Naive thymus-derived CD4-positive, alpha-beta T cell (primary cell): Measurements from ENCODE around the gene TTLL1. TPM values are rescaled to one million over a fixed set of nuclear protein-coding genes. Genes with fewer than 3 reads are reported as not detected.
"Not testable (repeated sequence)": the region's sequence is repeated elsewhere in the genome, so short reads cannot be mapped to it uniquely, and the experiment has no call there.

Experiments used
- ATAC-seq: fragments of 150-1000 bp; cut with Tn5 transposase; 2 replicates; pipeline ENCODE4 v1.10.0; 2021; ENCODE audit warnings: mild to moderate bottlenecking, moderate library complexity
- CTCF ChIA-PET: fragments of 350-600 bp; sonication (Branson Sonifier 250); formaldehyde crosslinking; loops from one replicate; lab custom pipeline; 2021; ENCODE audit warnings: antibody characterized with exemption; lab: Charles Lee
- POLR2A ChIA-PET: fragments of 350-600 bp; sonication (Branson Sonifier 250); formaldehyde crosslinking; loops from one replicate; lab custom pipeline; 2021; ENCODE audit warnings: antibody characterized with exemption, inconsistent platforms; lab: Charles Lee
- DNase-seq, 9 donors: peaks; one replicate each; pipeline versions ENCODE4 v3.0.0 to v3.0.0-alpha.2; 2020 to 2022; ENCODE audit warnings: mixed read lengths in 1 of 9
- H3K27ac ChIP-seq: one replicate; pipeline ENCODE4 v1.7.0; 2013; ENCODE audit warnings: mild to moderate bottlenecking, low read depth, low read length, moderate library complexity
- H3K27me3 ChIP-seq, 2 donors: one replicate each; pipeline ENCODE4 v1.7.0; 2013; ENCODE audit warnings: low read length in 2 of 2, mild to moderate bottlenecking in 2 of 2, moderate library complexity in 2 of 2; ENCODE audit not compliant: control insufficient read depth in 2 of 2, insufficient read depth in 2 of 2
- H3K36me3 ChIP-seq, 3 experiments: 1 replicate in 2 of 3; 2 replicates in 1 of 3; pipeline ENCODE4 v1.7.0; 2013; ENCODE audit warnings: low read length in 3 of 3, mild to moderate bottlenecking in 3 of 3, moderate library complexity in 1 of 3; ENCODE audit not compliant: insufficient read depth in 3 of 3, control insufficient read depth in 2 of 3
- H3K4me1 ChIP-seq, 2 donors: one replicate each; pipeline ENCODE4 v1.7.0; 2013; ENCODE audit warnings: low read length in 2 of 2, mild to moderate bottlenecking in 2 of 2, moderate library complexity in 1 of 2; ENCODE audit not compliant: control insufficient read depth in 2 of 2, insufficient read depth in 2 of 2
- H3K4me3 ChIP-seq: 2 replicates; pipeline ENCODE4 v1.7.0; 2013; ENCODE audit warnings: mild to moderate bottlenecking, low read length
- H3K9me3 ChIP-seq, 3 experiments: 1 replicate in 2 of 3; 2 replicates in 1 of 3; pipeline ENCODE4 v1.7.0; 2013; ENCODE audit warnings: low read length in 3 of 3; ENCODE audit not compliant: control insufficient read depth in 2 of 3
- H3K27ac Mint-ChIP-seq, 9 donors: one replicate each; pipeline ENCODE4 v1.8.0; 2020 to 2022; ENCODE audit warnings: mixed read lengths in 9 of 9, mild to moderate bottlenecking in 8 of 9, moderate library complexity in 5 of 9, inconsistent platforms in 2 of 9
- H3K27me3 Mint-ChIP-seq, 5 donors: one replicate each; pipeline ENCODE4 v1.8.0; 2021 to 2022; ENCODE audit warnings: mixed read lengths in 5 of 5, mild to moderate bottlenecking in 1 of 5
- H3K36me3 Mint-ChIP-seq, 5 donors: one replicate each; pipeline ENCODE4 v1.8.0; 2020 to 2022; ENCODE audit warnings: mixed read lengths in 5 of 5, mild to moderate bottlenecking in 3 of 5, inconsistent platforms in 1 of 5
- H3K4me1 Mint-ChIP-seq, 7 donors: one replicate each; pipeline ENCODE4 v1.8.0; 2020 to 2022; ENCODE audit warnings: mixed read lengths in 7 of 7, mild to moderate bottlenecking in 3 of 7, inconsistent platforms in 1 of 7
- H3K4me3 Mint-ChIP-seq, 10 donors: one replicate each; pipeline ENCODE4 v1.8.0; 2020 to 2022; ENCODE audit warnings: mild to moderate bottlenecking in 10 of 10, mixed read lengths in 10 of 10, moderate library complexity in 6 of 10, inconsistent platforms in 2 of 10
- H3K9me3 Mint-ChIP-seq, 11 donors: one replicate each; pipeline ENCODE4 v1.8.0; 2020 to 2022; ENCODE audit warnings: mixed read lengths in 11 of 11, mild to moderate bottlenecking in 4 of 11, inconsistent platforms in 1 of 11, moderate library complexity in 1 of 11
- intact Hi-C, 2 donors: fragments of 100-400 bp; cut with micrococcal nuclease; formaldehyde crosslinking; loops; one replicate each; pipeline ENCODE4 v1.15.1; 2023
- polyA plus RNA-seq, 2 donors: library from polyadenylated mRNA; unstranded; fragments of 300-500 nt; fragmentation: Illumina TruSeq; gene quantifications; one replicate each; pipeline ENCODE4 v1.2.3, GENCODE V29; 2021
- total RNA-seq, 6 experiments: library from RNA in 5 of 6; stranded (reverse) in 5 of 6; gene quantifications; 1 replicate in 5 of 6; 2 replicates in 1 of 6; pipeline ENCODE4 v1.2.3 and lab custom pipeline; 2021 to 2026

TTLL1 gene
- total and polyA plus RNA-seq, 7 experiments from 2014 or later = 4.6 to 16.1 (median 7.7) TPM

DNA sequence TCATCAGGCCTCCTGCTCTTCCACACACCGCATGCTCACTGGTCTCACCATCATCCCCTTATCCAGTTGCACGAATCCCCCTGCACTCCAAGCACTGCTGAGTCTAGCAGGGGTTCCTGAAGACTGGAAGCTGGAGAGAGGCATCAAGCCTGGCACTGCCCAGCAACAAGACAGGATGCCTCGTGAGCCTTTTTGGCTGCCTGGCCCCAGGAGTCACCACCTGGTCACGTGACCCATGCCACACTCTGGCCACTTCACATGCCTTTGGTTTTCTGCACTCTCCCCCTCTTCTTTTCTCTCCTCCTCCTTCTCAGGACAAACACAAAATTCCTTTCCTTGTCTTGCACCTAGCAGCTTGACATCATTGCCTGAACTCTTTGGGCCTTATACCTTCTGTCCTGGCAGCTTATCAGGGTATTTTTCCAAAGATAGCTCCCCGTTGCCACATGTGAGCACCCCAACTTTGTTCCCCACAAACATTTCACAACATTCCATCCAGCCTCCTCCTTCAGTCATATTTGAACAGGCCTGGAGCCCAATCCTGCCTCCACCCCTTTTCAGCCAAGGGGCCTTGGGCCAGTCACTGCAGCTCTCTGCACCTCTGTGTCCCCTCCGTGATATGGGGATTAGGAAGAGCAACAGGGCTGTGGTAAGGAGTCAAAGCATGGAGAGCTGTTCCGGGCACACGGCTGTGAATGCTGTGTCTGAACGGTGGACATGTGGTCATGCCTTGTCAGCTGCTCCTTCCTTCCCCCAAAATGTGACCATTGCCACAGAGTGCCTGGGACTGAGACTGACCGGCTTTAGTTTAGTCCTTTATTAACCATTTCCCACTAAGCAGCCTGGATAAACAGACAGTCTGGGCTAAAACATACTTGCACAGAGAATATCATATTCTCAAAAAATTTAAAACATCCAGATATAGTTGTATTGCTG lies 71.4 kb downstream of the TTLL1 start:
- H3K4me1 ChIP-seq = peaks cover 9 to 17% of the 10 kb centered on the region in 2 donors
- H3K36me3 ChIP-seq = peaks cover 0 to 4% (median 0%) of the 10 kb centered on the region in 3 experiments
- Mint-ChIP-seq H3K36me3 (no peaks in the 10 kb centered on the region), H3K4me3 (peak overlapping the region in 6 of 10 donors; percentile 7 to 63 (median 34)), H3K4me1 (peaks cover 18 to 34% (median 25%) of the 10 kb centered on the region in 7 donors), H3K9me3 (peaks cover 0 to 6% (median 0%) of the 10 kb centered on the region in 11 donors), H3K27me3 (peaks cover 0 to 5% (median 0%) of the 10 kb centered on the region in 5 donors), H3K27ac (peak overlapping the region in 5 of 9 donors; percentile 9 to 81 (median 50))
- ChIA-PET CTCF (no interaction called here), POLR2A (no interaction called here)
- ATAC-seq (no peak), DNase-seq (no peak)
- H3K4me3 ChIP-seq = no peak overlapping the region
- intact Hi-C loops = loop anchor here in 1 of 2 donors (5.0 to 10.0 kb wide), 2 partner anchors 55 to 1633 kb away; partner anchors contain the start of gene TEF
- no peak overlapping the region for H3K27ac ChIP-seq
- no peaks in the 10 kb centered on the region for H3K27me3 ChIP-seq
- no peaks in the 10 kb centered on the region for H3K9me3 ChIP-seq

DNA sequence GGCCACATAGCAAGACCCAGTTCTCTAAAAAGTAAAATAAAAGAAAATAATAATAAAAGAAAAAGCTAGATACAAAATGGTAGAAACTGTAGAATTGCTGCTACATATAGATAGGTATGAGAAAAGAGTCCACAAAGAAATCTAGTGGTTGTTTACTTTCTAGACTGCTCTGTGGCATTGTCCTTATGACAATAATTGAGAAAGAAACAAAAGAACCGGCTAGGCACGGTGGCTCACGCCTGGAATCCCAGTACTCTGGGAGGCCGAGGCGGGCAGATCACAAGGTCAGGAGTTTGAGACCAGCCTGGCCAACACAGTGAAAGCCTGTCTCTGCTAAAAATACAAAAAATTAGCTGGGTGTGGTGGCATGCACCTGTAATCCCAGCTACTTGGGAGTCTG lies 73.0 kb downstream of the TTLL1 start:
- H3K4me1 ChIP-seq = peaks cover 9 to 17% of the 10 kb centered on the region in 2 donors
- H3K9me3 Mint-ChIP-seq, DNase-seq, H3K36me3 ChIP-seq, H3K27ac ChIP-seq, CTCF ChIA-PET, H3K27me3 Mint-ChIP-seq, H3K27me3 ChIP-seq, ATAC-seq, H3K9me3 ChIP-seq, H3K4me3 ChIP-seq, H3K36me3 Mint-ChIP-seq: not testable (repeated sequence)
- H3K4me1 Mint-ChIP-seq = peaks cover 18 to 49% (median 32%) of the 10 kb centered on the region in 7 donors
- peak overlapping the region in 3 of 9 donors; percentile 89 to 98 (median 95) for H3K27ac Mint-ChIP-seq
- H3K4me3 Mint-ChIP-seq = peak overlapping the region in 9 of 10 donors; percentile 95 to 99 (median 98)
- POLR2A ChIA-PET = interaction anchor here (1.0 to 3.3 kb wide), 3 partner anchors 13 to 367 kb away, joined by 3 to 17 read pairs (median 4); partner anchors contain the start of gene CYB5R3
- intact Hi-C loops = loop anchor here in 1 of 2 donors (5.0 to 10.0 kb wide), 2 partner anchors 54 to 1631 kb away; partner anchors contain the start of gene TEF

GRCh38 chr22:43015677-43016042 lies 73.5 kb downstream of the TTLL1 start:
- Mint-ChIP-seq H3K36me3 (no peaks in the 10 kb centered on the region), H3K4me3 (peak overlapping the region; percentile 93 to 99 (median 98)), H3K27ac (peak overlapping the region; percentile 87 to 98 (median 94)), H3K4me1 (peaks cover 18 to 53% (median 37%) of the 10 kb centered on the region in 7 donors), H3K9me3 (peaks cover 0 to 6% (median 0%) of the 10 kb centered on the region in 11 donors), H3K27me3 (peaks cover 0 to 5% (median 0%) of the 10 kb centered on the region in 5 donors)
- Histone ChIP-seq H3K4me1 (peaks cover 9 to 17% of the 10 kb centered on the region in 2 donors), H3K27me3 (no peaks in the 10 kb centered on the region), H3K4me3 (peak overlapping the region; percentile 91), H3K9me3 (no peaks in the 10 kb centered on the region), H3K36me3 (peaks cover 0 to 4% (median 0%) of the 10 kb centered on the region in 3 experiments), H3K27ac (peak overlapping the region; percentile 83)
- ChIA-PET CTCF (no interaction called here), POLR2A (interaction anchor here (0.8 to 3.3 kb wide), 9 partner anchors 8 to 366 kb away, joined by 3 to 20 read pairs (median 5); partner anchors contain the start of genes ARFGAP3 and CYB5R3)
- no peak for ATAC-seq
- no peak for DNase-seq
- intact Hi-C loops = loop anchor here (1.0 to 10.0 kb wide), 8 partner anchors 15 to 1631 kb away; partner anchors contain the start of genes ARFGAP3 (in 2 of the 2), TTLL1 (in 2 of the 2), POLDIP3 (in 1 of the 2) and TEF (in 1 of the 2)

DNA sequence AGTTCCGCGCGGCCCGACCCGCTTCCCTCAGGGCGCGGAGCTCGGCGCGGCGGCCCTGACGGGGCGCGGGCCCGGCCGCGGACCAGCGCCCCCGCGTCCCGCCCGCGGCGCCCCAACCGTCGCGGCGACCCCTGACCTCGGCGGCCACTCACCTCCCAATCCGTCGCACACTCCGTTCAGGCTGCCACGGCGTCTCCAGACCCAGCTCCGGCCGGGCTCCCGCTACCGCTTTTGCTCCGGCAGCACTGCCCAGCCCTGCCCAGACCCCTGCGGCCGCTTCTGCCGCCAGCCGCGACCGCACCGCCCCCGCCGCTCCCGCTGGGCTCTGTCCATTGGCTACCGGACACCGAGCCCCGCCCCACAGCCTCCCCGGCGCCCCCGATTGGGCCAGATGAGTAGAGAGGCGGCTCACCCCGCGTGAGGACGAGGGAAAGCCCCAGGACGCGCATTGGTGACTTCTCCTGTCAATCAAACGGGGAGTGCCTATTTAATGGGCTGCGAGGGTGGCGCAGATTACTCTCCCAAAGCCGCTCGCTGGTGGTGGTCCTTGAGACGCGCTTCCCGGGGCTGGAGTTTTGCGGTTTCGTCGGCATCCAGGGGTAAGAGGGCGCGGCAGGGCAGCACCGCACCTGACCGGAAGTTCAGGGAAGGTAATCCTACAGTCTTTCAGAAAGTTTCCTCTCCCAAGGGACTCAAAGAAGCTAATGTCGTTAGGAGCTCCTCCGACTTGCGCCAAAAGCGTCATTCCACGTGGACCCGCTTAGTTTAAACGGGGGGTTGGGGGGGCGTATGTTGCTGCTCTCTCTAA lies 74.1 kb downstream of the TTLL1 start, which contains the start of gene PACSIN2:
PACSIN2 (minus strand) TSS at position 281 of the 808 bp plus-strand sequence. CDS start 103,069 bp downstream, outside the sequence.
- Histone ChIP-seq H3K27me3 (no peaks in the 10 kb centered on the region), H3K36me3 (peaks cover 0 to 4% (median 0%) of the 10 kb centered on the region in 3 experiments), H3K4me3 (peak within 1 kb of the TSS; percentile 91), H3K9me3 (no peaks in the 10 kb centered on the region), H3K4me1 (peaks cover 9 to 17% of the 10 kb centered on the region in 2 donors), H3K27ac (peak within 1 kb of the TSS; percentile 83)
- DNase-seq (peak; percentile 95 to 99 (median 97)), ATAC-seq (peak; percentile 99)
- Mint-ChIP-seq H3K36me3 (no peaks in the 10 kb centered on the region), H3K4me3 (peak within 1 kb of the TSS; percentile 93 to 99 (median 98)), H3K27ac (peak within 1 kb of the TSS; percentile 87 to 98 (median 95)), H3K9me3 (peaks cover 0 to 6% (median 0%) of the 10 kb centered on the region in 11 donors), H3K4me1 (peaks cover 18 to 56% (median 42%) of the 10 kb centered on the region in 7 donors), H3K27me3 (peaks cover 0 to 5% (median 0%) of the 10 kb centered on the region in 5 donors)
- CTCF ChIA-PET = no interaction called here
- intact Hi-C loops = loop anchor here (1.0 to 10.0 kb wide), 8 partner anchors 14 to 1630 kb away; partner anchors contain the start of genes ARFGAP3 (in 2 of the 2), TTLL1 (in 2 of the 2), POLDIP3 (in 1 of the 2) and TEF (in 1 of the 2)
- POLR2A ChIA-PET = interaction anchor here (0.8 to 3.3 kb wide), 9 partner anchors 9 to 366 kb away, joined by 3 to 20 read pairs (median 5); partner anchors contain the start of genes ARFGAP3 and CYB5R3

DNA sequence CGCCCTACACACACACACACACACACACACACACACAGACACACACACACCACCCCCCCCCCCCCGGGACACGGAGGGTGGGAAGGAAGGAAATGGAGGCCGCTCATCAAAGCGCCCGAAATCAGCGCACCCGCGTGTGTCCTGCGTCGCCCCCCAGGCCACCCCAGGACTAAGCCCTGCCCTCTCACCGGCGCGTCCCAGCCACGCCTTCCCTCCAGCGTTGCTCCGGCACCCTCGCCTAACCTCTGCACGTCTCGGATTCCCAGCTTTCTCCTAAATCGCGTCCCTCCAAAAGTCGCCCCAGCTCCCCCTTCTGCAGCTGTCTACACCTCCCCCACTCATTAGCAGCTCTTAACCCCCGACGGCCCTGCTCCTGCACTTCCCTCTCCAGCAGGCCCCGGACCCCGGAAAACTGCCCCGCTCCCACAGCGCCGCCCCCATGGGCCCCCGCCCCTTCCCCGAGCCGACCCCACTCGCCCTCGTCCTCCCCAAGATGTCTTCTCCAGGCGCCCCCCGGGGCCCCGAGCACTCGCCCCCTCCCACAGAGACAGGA lies 74.8 kb downstream of the TTLL1 start:
- Histone ChIP-seq H3K36me3 (peaks cover 0 to 4% (median 0%) of the 10 kb centered on the region in 3 experiments), H3K4me1 (peaks cover 9 to 17% of the 10 kb centered on the region in 2 donors), H3K4me3 (peak overlapping the region; percentile 91), H3K27ac (peak overlapping the region; percentile 83), H3K27me3 (no peaks in the 10 kb centered on the region), H3K9me3 (no peaks in the 10 kb centered on the region)
- H3K4me3 Mint-ChIP-seq = peak overlapping the region; percentile 93 to 99 (median 98)
- DNase-seq = peak in 8 of 9 donors; percentile 22 to 46 (median 37)
- ChIA-PET CTCF (interaction anchor here (1.9 kb wide), 1 partner anchor 19 kb away, joined by 5 read pairs; no protein-coding TSS in a partner anchor), POLR2A (interaction anchor here (0.7 to 3.3 kb wide), 6 partner anchors 11 to 173 kb away, joined by 3 to 20 read pairs (median 12); partner anchors contain the start of gene ARFGAP3)
- H3K4me1 Mint-ChIP-seq = peaks cover 18 to 57% (median 45%) of the 10 kb centered on the region in 7 donors
- peak overlapping the region; percentile 61 to 96 (median 87) for H3K27ac Mint-ChIP-seq
- intact Hi-C loops = loop anchor here (2.0 to 10.0 kb wide), 3 partner anchors 14 to 1630 kb away; partner anchors contain the start of gene TEF (in 1 of the 2)
- ATAC-seq = peak; percentile 2
- peaks cover 0 to 5% (median 0%) of the 10 kb centered on the region in 5 donors for H3K27me3 Mint-ChIP-seq
- H3K9me3 Mint-ChIP-seq = peaks cover 0 to 6% (median 0%) of the 10 kb centered on the region in 11 donors
- no peaks in the 10 kb centered on the region for H3K36me3 Mint-ChIP-seq
